HG03521 (cell line): ENCODE data around the gene TUBB6.

ENCODE experiments used
- ATAC-seq: cut with Tn5 transposase; IDR thresholded peaks from one replicate; pipeline ENCODE4 v1.9.1; 2021; ENCODE audit warnings: mild to moderate bottlenecking, moderate library complexity; ENCODE audit not compliant: unreplicated experiment

TUBB6 gene

DNA sequence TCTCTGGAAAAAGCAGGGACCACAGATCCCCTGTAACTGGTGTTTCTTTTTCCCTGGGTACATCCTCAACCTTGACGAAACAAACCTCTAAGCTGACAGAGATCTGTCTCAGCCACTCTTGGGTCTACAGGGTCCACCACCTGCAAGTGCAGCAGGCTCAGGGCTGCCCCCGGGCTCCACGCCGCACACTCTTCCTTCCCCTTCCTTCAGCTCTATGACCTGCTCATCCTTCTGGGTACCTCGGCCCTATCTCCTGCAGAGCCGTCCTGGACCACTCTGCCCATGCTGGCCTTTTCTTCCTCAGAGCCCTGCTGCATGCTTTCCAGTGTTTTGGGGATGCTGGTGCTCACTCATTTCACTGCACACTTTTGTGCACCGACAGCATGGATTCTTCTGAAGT is 27.5 kb downstream of the TUBB6 start:
- ATAC-seq, result no peak

GRCh38 chr18:12336171-12336613 is 28.2 kb downstream of the TUBB6 start:
- no peak for ATAC-seq

GRCh38 chr18:12336887-12337286 is 28.8 kb downstream of the TUBB6 start:
- no peak for ATAC-seq

DNA sequence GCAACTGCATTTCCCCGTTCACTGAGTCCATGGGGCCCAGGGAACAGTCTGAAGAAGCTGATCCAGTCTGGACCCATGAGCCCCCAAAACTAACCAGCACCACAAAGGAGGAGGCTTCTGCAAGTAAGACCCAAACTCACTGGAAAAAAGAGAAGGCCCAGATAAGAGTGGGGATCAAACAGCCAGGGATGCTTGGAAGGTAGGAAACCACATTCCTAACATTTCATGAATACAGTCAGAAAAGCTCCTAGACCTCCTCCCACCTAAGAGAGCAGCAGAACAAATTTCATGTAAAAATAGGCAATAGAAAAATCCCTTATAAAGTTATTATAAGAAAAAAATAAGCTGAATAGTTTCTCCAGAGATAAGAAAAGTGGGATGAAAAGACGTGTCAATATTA is 30.3 kb downstream of the TUBB6 start:
- no peak for ATAC-seq

GRCh38 chr18:12340945-12341660 is 33.1 kb downstream of the TUBB6 start:
- no peak for ATAC-seq

DNA sequence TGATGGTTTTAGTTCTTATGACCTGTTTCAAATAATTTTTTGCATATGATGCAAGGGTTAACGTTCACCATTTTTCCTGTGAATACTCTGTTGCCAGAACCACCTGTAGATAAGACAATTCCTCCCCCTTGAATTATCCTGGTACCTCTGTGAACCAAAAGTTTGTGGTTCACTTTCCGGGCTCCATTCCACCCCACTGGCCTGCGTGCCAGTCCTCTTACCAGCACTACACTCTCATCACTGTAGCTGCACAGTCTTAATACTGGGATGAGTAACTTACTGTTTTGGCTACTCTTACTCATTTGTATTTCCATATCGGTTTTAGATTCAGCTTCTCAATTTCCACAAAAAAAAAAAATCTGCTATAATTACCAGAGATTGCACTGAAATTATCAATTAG is 34.6 kb downstream of the TUBB6 start:
- ATAC-seq, result no peak

GRCh38 chr18:12345491-12346239 is 37.6 kb downstream of the TUBB6 start:
- ATAC-seq, result no peak

DNA sequence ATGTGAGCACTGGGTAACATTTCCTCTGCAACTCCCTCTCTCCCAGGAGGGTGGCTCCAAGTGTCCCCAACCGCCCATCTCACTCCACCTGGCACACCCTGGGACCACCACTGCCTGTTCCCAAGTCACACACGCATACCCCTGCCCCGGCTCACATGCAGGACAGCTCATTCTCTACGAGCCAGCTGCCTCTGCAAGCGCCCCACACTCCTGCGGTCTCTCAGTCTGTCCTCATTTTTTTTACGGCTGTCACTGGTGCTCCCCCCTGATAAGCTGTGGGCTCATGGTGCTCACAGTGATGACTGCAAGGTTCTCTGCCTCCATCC is 38.2 kb downstream of the TUBB6 start:
- ATAC-seq, result no peak

DNA sequence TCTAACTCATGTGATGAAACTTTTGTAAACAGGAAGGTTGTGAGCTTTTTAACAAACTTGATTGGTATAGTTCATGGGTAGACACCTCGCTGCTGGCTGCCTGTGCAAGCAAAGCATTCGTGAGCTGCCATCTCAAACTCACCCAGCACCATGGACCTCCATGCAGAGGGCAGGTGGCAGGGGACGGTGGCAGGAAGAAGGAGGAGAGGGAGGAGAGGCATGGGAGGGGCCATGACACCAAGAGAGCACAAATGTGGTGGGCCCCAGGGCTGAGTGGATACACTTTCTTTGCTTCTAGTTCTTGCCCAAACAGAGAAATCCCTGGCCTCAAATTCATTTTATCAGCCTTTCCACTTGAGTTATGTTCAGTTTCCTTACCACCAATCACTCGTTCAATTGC is 39.9 kb downstream of the TUBB6 start:
- ATAC-seq, result no peak

DNA sequence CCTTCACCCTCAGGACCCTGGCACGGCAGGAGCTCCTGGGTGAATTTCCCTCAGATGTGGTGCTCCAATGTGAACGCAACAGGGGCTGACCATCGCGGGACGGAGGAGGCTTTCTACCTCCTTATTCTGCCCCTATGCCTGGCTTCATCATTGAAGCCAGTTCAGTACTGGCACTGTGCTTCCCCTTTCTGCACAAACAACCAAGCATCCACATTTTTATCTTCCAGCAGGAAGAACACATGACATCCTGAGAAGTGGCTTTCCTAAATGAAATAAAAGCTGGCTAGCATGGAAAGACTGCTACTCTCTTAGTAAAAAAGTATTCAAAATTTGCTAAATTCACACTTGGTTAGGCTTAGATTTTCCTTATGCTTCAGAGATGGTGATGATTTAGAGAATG is 44.1 kb downstream of the TUBB6 start:
- ATAC-seq, result no peak

- ATAC-seq, result no peak
Observed at GRCh38 chr18:12359515-12359927, 51.5 kb downstream of the TUBB6 start.

DNA sequence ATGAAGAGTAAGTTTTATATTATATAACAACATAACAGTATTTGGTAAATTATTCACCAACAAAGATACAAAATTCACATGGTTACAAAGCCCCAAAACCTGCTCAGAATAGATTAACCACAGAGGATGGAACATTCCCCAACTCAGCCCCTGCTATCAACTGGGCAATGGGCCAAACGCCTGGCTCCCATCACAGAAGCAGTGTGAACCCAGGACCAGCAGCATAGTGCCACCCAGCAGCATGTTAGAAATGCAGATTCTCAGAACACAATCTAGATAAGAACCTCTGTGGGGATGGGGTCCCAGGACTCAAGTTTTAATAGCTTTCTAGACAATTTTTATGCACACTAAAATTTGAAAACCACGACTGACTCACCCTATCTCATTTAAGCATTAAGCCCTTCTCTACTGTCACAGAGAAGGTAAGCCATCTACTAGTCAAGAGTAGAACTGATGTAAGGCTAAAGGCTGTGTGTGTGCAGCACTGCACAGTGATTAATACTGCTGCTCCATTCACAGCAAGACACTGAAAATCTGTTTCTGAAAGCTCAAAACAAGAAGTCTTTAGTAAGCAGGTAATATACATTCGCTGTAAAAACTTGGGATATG is 53.8 kb downstream of the TUBB6 start:
- no peak for ATAC-seq

- no peak for ATAC-seq
Observed at GRCh38 chr18:12362473-12363174, 54.6 kb downstream of the TUBB6 start.

- no peak for ATAC-seq
Observed at GRCh38 chr18:12366379-12366778, 58.3 kb downstream of the TUBB6 start.

DNA sequence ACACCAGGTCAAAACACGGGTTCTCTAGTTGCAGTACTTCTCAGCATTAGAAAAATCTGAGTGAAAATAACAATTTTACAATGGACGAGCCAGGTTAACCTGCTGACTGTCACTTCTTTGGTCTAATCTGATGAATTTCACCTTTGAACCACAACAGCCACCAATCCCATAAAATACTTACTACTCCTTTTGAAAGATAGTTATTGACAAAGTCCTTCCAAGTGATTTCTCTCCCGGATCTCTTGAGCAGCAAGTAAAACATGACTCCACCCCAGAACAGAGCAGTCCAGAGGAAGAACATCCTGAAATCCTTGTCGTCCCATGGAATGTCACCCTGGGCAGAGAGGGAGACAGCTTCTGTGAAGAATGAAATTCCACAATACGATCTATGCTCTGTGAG is 58.7 kb downstream of the TUBB6 start:
- ATAC-seq, result no peak

GRCh38 chr18:12369211-12369610 is 61.2 kb downstream of the TUBB6 start:
- no peak for ATAC-seq

DNA sequence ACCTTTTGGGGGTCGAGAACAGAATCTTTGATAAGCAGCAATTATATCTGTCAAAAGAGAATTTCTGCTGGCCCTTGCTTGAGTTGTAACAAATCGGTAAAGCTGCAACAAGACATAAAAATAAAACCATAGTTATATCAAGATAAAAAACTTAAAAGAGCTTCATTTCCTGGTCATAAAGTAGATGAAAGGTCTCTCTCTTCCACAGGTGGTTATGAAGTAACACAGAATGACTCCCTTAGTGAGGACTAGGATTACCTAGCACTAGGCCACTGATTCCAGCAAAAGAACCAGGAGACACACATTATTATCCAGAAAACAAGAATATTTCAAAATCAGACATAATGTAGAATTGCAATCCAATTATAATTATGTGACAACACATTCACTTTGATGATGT is 63.5 kb downstream of the TUBB6 start:
- no peak for ATAC-seq

- no peak for ATAC-seq
Observed at GRCh38 chr18:12372406-12372805, 64.4 kb downstream of the TUBB6 start.

GRCh38 chr18:12373116-12373770 is 65.2 kb downstream of the TUBB6 start:
- no peak for ATAC-seq

DNA sequence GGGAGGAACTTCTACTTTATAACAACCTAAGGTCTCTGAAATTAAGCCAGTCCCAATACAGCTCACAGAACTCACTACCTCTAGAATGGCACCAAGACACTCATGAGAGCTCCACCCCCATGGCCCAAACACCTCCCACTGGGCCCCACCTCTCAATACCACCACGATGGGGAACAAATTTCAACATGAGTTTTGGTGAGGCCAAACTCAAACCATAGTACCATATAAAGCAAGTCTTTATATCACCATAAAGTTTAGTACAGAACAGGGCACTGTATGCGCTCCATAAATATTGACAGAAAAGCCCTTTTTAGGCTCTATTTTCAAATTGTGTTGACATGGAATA is 65.7 kb downstream of the TUBB6 start:
- no peak for ATAC-seq

DNA sequence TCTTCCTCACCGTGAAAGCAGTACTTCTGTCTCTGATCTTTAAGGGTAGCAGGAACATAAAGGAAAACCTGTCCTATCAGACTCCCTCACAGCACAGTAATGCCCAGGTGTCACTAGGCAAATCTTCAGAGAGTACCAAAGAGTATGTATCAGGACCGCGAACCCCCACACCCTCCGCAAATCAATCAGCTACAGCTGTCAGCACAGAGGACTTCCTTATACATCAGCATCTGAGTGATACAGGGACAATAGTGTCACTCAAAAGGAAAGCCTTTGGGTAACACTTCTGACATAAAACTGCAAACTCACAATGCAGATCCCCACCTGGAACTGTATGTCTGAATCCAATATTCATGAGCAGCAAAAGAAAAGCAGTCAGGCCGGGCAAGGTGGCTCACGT is 66.4 kb downstream of the TUBB6 start:
- ATAC-seq, result no peak
